Measurements from ENCODE around the gene SPTBN1. TPM values are rescaled to one million over a fixed set of nuclear protein-coding genes. Genes with fewer than 3 reads are reported as not detected.

SPTBN1 gene
- total RNA-seq, 6 experiments from 2014 or later, result 128 to 169 (median 159) TPM

GRCh38 chr2:54601339-54601738, 145.2 kb downstream of the SPTBN1 start:
- no peak for DNase-seq
- H3K4me1 Mint-ChIP-seq (ENCODE audit: low read depth), result peaks cover 63% of the 10 kb centered on the region
- peaks cover 2% of the 10 kb centered on the region for H3K27me3 Mint-ChIP-seq (ENCODE audit: insufficient read depth)
- H3K27ac Mint-ChIP-seq, result no peak overlapping the region
- peaks cover 41% of the 10 kb centered on the region for H3K36me3 Mint-ChIP-seq (ENCODE audit: low read depth)
- no peak overlapping the region for H3K4me3 Mint-ChIP-seq
- H3K9me3 Mint-ChIP-seq, result no peaks in the 10 kb centered on the region
- no peak for TF ChIP-seq CTCF (IDR thresholded peaks at IDR 0.05)

- Mint-ChIP-seq H3K9me3 (no peaks in the 10 kb centered on the region), H3K4me1 (ENCODE audit: low read depth) (peaks cover 70% of the 10 kb centered on the region), H3K27ac (no peak overlapping the region), H3K4me3 (no peak overlapping the region), H3K27me3 (ENCODE audit: insufficient read depth) (peaks cover 2% of the 10 kb centered on the region), H3K36me3 (ENCODE audit: low read depth) (peaks cover 33% of the 10 kb centered on the region)
- DNase-seq, result no peak
- no peak for TF ChIP-seq CTCF (IDR thresholded peaks at IDR 0.05)
Observed at GRCh38 chr2:54602736-54603322, 146.7 kb downstream of the SPTBN1 start.

GRCh38 chr2:54603357-54603756, 147.2 kb downstream of the SPTBN1 start:
- H3K36me3 Mint-ChIP-seq (ENCODE audit: low read depth), result peaks cover 28% of the 10 kb centered on the region
- H3K27me3 Mint-ChIP-seq (ENCODE audit: insufficient read depth), result peaks cover 2% of the 10 kb centered on the region
- H3K9me3 Mint-ChIP-seq, result no peaks in the 10 kb centered on the region
- no peak for DNase-seq
- H3K4me1 Mint-ChIP-seq (ENCODE audit: low read depth), result peaks cover 75% of the 10 kb centered on the region
- no peak for TF ChIP-seq CTCF (IDR thresholded peaks at IDR 0.05)
- H3K27ac Mint-ChIP-seq, result no peak overlapping the region
- H3K4me3 Mint-ChIP-seq, result no peak overlapping the region

- Mint-ChIP-seq H3K27ac (no peak overlapping the region), H3K36me3 (ENCODE audit: low read depth) (peaks cover 24% of the 10 kb centered on the region), H3K27me3 (ENCODE audit: insufficient read depth) (peaks cover 2% of the 10 kb centered on the region), H3K4me1 (ENCODE audit: low read depth) (peaks cover 72% of the 10 kb centered on the region), H3K9me3 (no peaks in the 10 kb centered on the region), H3K4me3 (no peak overlapping the region)
- no peak for TF ChIP-seq CTCF (IDR thresholded peaks at IDR 0.05)
- no peak for DNase-seq
Observed at GRCh38 chr2:54603796-54604195, 147.7 kb downstream of the SPTBN1 start.

- Mint-ChIP-seq H3K9me3 (no peaks in the 10 kb centered on the region), H3K4me1 (ENCODE audit: low read depth) (peaks cover 72% of the 10 kb centered on the region), H3K36me3 (ENCODE audit: low read depth) (peaks cover 13% of the 10 kb centered on the region), H3K4me3 (no peak overlapping the region), H3K27ac (no peak overlapping the region), H3K27me3 (ENCODE audit: insufficient read depth) (no peaks in the 10 kb centered on the region; the same call in none of the 2 replicates)
- no peak for TF ChIP-seq CTCF (IDR thresholded peaks at IDR 0.05)
- DNase-seq, result no peak
Observed at GRCh38 chr2:54604871-54605270, 148.7 kb downstream of the SPTBN1 start.
